ENCODE data around the gene TMEM81. TPM values are rescaled to one million over a fixed set of nuclear protein-coding genes. Genes with fewer than 3 reads are reported as not detected.

The TMEM81 gene
- total and polyA plus RNA-seq, 10 donors: 2.4 to 5.4 (median 3.4) TPM

DNA sequence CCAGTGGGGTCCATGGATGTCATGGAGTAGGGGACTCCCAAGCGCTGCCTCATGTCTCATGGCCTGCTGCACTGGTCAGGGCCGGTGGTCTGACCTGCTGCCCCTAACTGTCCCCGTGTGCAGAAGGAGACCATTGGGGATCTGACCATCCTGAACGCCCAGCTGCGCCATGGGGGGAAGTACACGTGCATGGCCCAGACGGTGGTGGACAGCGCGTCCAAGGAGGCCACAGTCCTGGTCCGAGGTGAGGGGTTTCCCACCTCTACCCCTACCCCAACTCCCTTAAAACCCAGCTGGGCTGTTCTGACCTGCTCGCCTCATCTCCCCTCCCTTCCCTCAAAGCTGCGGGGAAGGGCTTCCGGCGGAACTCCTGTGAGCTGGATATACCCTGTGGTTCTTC lies 18.6 kb downstream of the TMEM81 start:
- no peaks in the 10 kb centered on the region for H3K36me3 ChIP-seq
- TF ChIP-seq CTCF (IDR thresholded peaks at IDR 0.05 in 8 of 11, conservative IDR thresholded peaks at IDR 0.05 in 3 of 11): no peak
- no peak for TF ChIP-seq POLR2A (IDR thresholded peaks at IDR 0.05)
- no peak for TF ChIP-seq POLR2AphosphoS5 (IDR thresholded peaks at IDR 0.05)
- no peak overlapping the region for H3K4me3 ChIP-seq
- H3K27ac ChIP-seq: no peak overlapping the region
- H3K4me1 ChIP-seq: peaks cover 0 to 9% (median 6%) of the 10 kb centered on the region in 6 donors
- WGBS, 5 donors: 89 to 93% (median 91%) methylated on average over 13 to 14 of the region's 14 CpGs
- no peaks in the 10 kb centered on the region for H3K27me3 ChIP-seq (replicated peaks in 1 of 7)
- DNase-seq: peak; percentile 61
- intact Hi-C loops (cut with DNase I; ENCODE audit: low total_unique reads): no loop called here
- no peaks in the 10 kb centered on the region for H3K9me3 ChIP-seq

- intact Hi-C loops (cut with DNase I; ENCODE audit: low total_unique reads): loop anchor here (5.0 kb wide), 1 partner anchor 78 kb away; no protein-coding TSS in a partner anchor
- TF ChIP-seq CTCF (IDR thresholded peaks at IDR 0.05 in 8 of 11, conservative IDR thresholded peaks at IDR 0.05 in 3 of 11) (no peak), POLR2AphosphoS5 (IDR thresholded peaks at IDR 0.05) (no peak), POLR2A (IDR thresholded peaks at IDR 0.05) (no peak)
- peak; percentile 54 for DNase-seq
Observed at GRCh38 chr1:205064741-205065316, 19.4 kb downstream of the TMEM81 start.

GRCh38 chr1:205064301-205064700 lies 20.0 kb downstream of the TMEM81 start:
- Histone ChIP-seq H3K36me3 (no peaks in the 10 kb centered on the region), H3K4me3 (no peak overlapping the region), H3K27me3 (replicated peaks in 1 of 7) (no peaks in the 10 kb centered on the region), H3K4me1 (peaks cover 0 to 9% (median 6%) of the 10 kb centered on the region in 6 donors), H3K9me3 (no peaks in the 10 kb centered on the region), H3K27ac (no peak overlapping the region)
- TF ChIP-seq POLR2A (IDR thresholded peaks at IDR 0.05) (no peak), CTCF (IDR thresholded peaks at IDR 0.05 in 8 of 11, conservative IDR thresholded peaks at IDR 0.05 in 3 of 11) (no peak), POLR2AphosphoS5 (IDR thresholded peaks at IDR 0.05) (no peak)
- DNase-seq: peak; percentile 39
- intact Hi-C loops (cut with DNase I; ENCODE audit: low total_unique reads): loop anchor here (5.0 kb wide), 1 partner anchor 77 kb away; no protein-coding TSS in a partner anchor
- WGBS, 5 donors: 87 to 93% (median 90%) methylated on average over 10 to 11 of the region's 11 CpGs

More at GRCh38 chr1:205064741-205065316, 19.4 kb downstream of the TMEM81 start:
- H3K27ac ChIP-seq: no peak overlapping the region
- H3K36me3 ChIP-seq: no peaks in the 10 kb centered on the region
- H3K4me3 ChIP-seq: no peak overlapping the region
- peaks cover 0 to 9% (median 6%) of the 10 kb centered on the region in 6 donors for H3K4me1 ChIP-seq
- WGBS, 5 donors: 81 to 96% (median 88%) methylated on average over 7 to 9 of the region's 9 CpGs
- H3K9me3 ChIP-seq: no peaks in the 10 kb centered on the region
- H3K27me3 ChIP-seq (replicated peaks in 1 of 7): no peaks in the 10 kb centered on the region

- DNase-seq: peak; percentile 4
- no peaks in the 10 kb centered on the region for H3K9me3 ChIP-seq
- intact Hi-C loops (cut with DNase I; ENCODE audit: low total_unique reads): loop anchor here (5.0 kb wide), 1 partner anchor 76 kb away; no protein-coding TSS in a partner anchor
- TF ChIP-seq CTCF (IDR thresholded peaks at IDR 0.05 in 8 of 11, conservative IDR thresholded peaks at IDR 0.05 in 3 of 11) (no peak), POLR2AphosphoS5 (IDR thresholded peaks at IDR 0.05) (no peak), POLR2A (IDR thresholded peaks at IDR 0.05) (no peak)
- 83 to 97% (median 88%) methylated on average over 3 of the region's 3 CpGs for WGBS, 5 donors
- no peaks in the 10 kb centered on the region for H3K36me3 ChIP-seq
- H3K27ac ChIP-seq: no peak overlapping the region
- H3K4me3 ChIP-seq: no peak overlapping the region
- no peaks in the 10 kb centered on the region for H3K27me3 ChIP-seq (replicated peaks in 1 of 7)
- peaks cover 0 to 9% (median 6%) of the 10 kb centered on the region in 6 donors for H3K4me1 ChIP-seq
Observed at GRCh38 chr1:205062895-205063294, 21.4 kb downstream of the TMEM81 start.

All from spleen (tissue), 11 donors.